Upper lobe of left lung (tissue), 4 donors: ENCODE measurements around the gene PHF2.

Source experiments
- EP300 ChIP-seq, 4 donors: sonication (generic); formaldehyde crosslinking; IDR thresholded peaks; one replicate each; pipeline ENCODE4 v1.5.1; 2017; ENCODE audit warnings: antibody characterized with exemption in 4 of 4, control low read depth in 2 of 4
- POLR2AphosphoS5 ChIP-seq, 2 donors: sonication (generic); formaldehyde crosslinking; IDR thresholded peaks; one replicate each; pipeline ENCODE4 v1.5.1; 2017; ENCODE audit warnings: antibody characterized with exemption in 2 of 2
- TF ChIP-seq, protein P1 (sequence below), 6 experiments: fragments of 450-650 bp in 4 of 6; fragments of 200-600 bp in 2 of 6; sonication (generic) in 2 of 6; IDR thresholded peaks; one replicate each; pipeline ENCODE4 v1.5.1; 2016 to 2019; ENCODE audit warnings: antibody characterized with exemption in 6 of 6

DNA sequence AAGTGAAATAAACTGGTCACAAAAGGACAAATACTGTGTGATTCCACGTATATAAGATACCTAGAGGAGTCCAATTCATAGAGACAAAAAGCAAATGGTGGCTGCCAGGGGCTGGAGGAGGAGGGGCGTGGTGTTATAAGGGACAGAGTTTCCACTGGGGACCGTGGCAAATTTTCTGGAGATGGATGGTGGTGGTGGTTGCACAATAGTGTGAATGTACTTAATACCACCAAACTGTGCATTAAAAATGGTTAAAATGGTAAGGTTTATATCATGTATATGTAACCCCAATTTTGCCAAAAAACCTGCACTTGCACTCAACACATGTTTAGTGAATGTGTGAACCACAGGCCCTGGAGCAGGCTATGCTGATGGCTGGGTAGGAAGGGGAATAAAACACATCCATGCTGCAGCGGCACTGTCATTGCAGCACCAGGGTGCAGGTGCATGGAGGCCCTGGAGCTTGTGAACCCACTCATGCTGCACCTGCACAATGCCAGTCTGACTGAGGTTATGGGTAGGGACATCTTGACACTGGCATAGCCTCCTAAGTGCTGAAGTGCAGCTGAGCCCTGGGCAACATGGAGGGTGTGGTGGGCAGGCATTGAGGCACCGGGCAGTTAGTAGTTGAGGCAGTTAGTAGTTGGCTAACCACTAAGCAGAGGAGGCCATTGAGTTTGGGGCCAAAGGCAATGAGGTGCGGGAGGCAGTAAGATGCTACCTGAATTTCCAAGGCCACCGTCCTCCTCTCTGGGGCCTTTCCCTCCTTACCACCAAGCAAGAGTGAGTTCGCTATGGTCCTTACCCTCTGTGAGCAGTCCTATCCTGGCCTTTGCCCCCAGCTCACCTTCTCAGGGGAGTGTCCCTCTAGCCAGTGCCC lies 3.5 kb upstream of the PHF2 start:
- TF ChIP-seq, protein P1, sequence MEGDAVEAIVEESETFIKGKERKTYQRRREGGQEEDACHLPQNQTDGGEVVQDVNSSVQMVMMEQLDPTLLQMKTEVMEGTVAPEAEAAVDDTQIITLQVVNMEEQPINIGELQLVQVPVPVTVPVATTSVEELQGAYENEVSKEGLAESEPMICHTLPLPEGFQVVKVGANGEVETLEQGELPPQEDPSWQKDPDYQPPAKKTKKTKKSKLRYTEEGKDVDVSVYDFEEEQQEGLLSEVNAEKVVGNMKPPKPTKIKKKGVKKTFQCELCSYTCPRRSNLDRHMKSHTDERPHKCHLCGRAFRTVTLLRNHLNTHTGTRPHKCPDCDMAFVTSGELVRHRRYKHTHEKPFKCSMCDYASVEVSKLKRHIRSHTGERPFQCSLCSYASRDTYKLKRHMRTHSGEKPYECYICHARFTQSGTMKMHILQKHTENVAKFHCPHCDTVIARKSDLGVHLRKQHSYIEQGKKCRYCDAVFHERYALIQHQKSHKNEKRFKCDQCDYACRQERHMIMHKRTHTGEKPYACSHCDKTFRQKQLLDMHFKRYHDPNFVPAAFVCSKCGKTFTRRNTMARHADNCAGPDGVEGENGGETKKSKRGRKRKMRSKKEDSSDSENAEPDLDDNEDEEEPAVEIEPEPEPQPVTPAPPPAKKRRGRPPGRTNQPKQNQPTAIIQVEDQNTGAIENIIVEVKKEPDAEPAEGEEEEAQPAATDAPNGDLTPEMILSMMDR (IDR thresholded peaks at IDR 0.05), result no peak
- TF ChIP-seq POLR2AphosphoS5 (IDR thresholded peaks at IDR 0.05), result no peak
- TF ChIP-seq EP300 (IDR thresholded peaks at IDR 0.05), result no peak
